AG04449 (cell line): ENCODE results near the gene ATP12A.

Experiments used
- CTCF ChIA-PET: fragments of 350-600 bp; formaldehyde crosslinking; extraction: SDS; loops from one replicate; lab custom pipeline; 2021; ENCODE audit warnings: antibody characterized with exemption; lab: Yijun Ruan, JAX
- POLR2A ChIA-PET: fragments of 400-600, 350-600 bp; formaldehyde crosslinking; extraction: SDS; loops from one replicate; lab custom pipeline; 2020; ENCODE audit warnings: antibody characterized with exemption, inconsistent platforms; lab: Yijun Ruan, JAX
- DNase-seq: peaks from one replicate; pipeline ENCODE4 v3.0.0-alpha.2; 2010; ENCODE audit warnings: low read depth, low spot score
- H3K4me3 ChIP-seq: 2 replicates; pipeline ENCODE4 v1.5.1; 2011; ENCODE audit warnings: low read depth, mild to moderate bottlenecking, control low read depth, low read length
- TF ChIP-seq, protein P1 (sequence below): IDR thresholded peaks from one replicate; pipeline ENCODE4 v1.5.1; 2011; ENCODE audit warnings: mild to moderate bottlenecking, moderate library complexity, low read length, control low read depth, inconsistent platforms; ENCODE audit not compliant: insufficient read depth; ENCODE audit errors: missing control alignments

The ATP12A gene

DNA sequence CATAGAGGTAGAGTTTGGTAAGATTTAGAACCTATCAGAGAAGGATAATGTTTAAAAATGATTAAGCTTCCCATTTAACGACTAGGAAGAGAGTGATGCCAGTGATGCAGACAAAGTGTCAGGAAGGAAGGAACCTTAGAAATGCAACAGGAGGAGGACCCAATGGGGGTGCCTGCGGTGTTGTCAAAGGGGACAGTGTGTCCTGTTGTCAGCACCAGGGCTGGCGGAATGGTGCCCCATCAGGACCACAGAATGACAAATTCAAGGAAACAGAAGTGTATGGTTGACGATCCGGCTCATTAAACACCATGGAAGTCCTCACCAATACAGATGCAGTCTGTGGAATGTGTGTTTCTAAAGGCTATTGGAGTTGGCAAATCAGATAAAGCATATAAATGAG is 19.3 kb downstream of the ATP12A start:
- POLR2A ChIA-PET, result no interaction called here

DNA sequence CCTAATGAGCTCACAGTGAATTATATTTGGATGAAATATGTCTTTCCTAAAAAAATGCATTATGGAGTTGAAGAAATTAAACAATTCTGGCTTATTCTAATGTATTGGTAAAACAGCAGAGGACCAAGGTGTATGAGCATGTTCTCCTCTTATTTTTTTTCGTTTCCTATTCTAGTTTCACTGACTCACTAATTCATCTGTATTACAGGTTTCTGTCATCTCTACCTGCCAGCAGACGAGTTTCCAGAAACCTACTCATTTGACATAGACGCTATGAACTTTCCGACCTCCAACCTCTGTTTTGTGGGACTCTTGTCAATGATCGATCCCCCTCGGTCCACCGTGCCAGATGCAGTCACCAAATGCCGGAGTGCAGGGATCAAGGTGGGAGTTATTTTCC is 20.3 kb downstream of the ATP12A start:
- ChIA-PET POLR2A (no interaction called here), CTCF (no interaction called here)

More for the DNA sequence above, 19.3 kb downstream of the ATP12A start:
- no peak overlapping the region for H3K4me3 ChIP-seq
- CTCF ChIA-PET, result interaction anchor here (1.0 kb wide), 1 partner anchor 28 kb away, joined by 3 read pairs; no protein-coding TSS in a partner anchor
- DNase-seq, result no peak
- TF ChIP-seq, protein P1, sequence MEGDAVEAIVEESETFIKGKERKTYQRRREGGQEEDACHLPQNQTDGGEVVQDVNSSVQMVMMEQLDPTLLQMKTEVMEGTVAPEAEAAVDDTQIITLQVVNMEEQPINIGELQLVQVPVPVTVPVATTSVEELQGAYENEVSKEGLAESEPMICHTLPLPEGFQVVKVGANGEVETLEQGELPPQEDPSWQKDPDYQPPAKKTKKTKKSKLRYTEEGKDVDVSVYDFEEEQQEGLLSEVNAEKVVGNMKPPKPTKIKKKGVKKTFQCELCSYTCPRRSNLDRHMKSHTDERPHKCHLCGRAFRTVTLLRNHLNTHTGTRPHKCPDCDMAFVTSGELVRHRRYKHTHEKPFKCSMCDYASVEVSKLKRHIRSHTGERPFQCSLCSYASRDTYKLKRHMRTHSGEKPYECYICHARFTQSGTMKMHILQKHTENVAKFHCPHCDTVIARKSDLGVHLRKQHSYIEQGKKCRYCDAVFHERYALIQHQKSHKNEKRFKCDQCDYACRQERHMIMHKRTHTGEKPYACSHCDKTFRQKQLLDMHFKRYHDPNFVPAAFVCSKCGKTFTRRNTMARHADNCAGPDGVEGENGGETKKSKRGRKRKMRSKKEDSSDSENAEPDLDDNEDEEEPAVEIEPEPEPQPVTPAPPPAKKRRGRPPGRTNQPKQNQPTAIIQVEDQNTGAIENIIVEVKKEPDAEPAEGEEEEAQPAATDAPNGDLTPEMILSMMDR, result no peak

DNA sequence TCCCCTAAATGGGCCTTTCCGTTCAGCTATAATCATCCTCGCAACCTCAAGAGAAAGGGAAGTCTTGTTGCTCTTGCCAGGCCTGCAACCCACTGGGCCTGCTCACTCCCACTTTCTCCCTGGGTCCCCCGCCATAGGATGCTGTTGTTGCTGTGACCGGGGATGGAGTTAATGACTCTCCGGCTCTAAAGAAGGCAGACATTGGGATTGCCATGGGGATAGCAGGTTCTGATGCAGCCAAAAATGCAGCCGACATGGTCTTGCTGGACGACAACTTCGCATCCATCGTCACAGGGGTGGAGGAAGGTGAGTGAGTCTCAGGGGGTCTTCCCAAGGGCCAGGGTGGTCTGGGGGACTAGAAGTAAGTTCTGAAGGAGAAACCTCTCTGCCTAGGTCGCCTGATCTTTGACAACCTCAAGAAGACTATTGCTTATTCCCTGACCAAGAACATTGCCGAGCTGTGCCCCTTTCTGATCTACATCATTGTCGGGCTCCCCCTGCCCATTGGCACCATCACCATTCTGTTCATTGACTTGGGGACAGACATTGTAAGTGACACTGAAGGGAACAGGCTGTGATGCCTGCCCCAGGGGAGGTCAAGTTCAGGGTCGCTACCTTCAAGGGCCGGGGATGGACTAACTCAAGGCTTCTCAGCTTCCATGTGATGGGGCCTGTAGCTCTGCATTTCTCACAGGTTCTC is 26.8 kb downstream of the ATP12A start:
- POLR2A ChIA-PET, result no interaction called here
- TF ChIP-seq, protein P1, result no peak
- CTCF ChIA-PET, result interaction anchor here (0.8 to 1.2 kb wide), 2 partner anchors 13 to 101 kb away, joined by 3 to 4 read pairs; no protein-coding TSS in a partner anchor
- H3K4me3 ChIP-seq, result no peak overlapping the region
- DNase-seq, result no peak

More for the DNA sequence above, 20.3 kb downstream of the ATP12A start:
- no peak for DNase-seq
- TF ChIP-seq, protein P1, result no peak
- H3K4me3 ChIP-seq, result no peak overlapping the region

DNA sequence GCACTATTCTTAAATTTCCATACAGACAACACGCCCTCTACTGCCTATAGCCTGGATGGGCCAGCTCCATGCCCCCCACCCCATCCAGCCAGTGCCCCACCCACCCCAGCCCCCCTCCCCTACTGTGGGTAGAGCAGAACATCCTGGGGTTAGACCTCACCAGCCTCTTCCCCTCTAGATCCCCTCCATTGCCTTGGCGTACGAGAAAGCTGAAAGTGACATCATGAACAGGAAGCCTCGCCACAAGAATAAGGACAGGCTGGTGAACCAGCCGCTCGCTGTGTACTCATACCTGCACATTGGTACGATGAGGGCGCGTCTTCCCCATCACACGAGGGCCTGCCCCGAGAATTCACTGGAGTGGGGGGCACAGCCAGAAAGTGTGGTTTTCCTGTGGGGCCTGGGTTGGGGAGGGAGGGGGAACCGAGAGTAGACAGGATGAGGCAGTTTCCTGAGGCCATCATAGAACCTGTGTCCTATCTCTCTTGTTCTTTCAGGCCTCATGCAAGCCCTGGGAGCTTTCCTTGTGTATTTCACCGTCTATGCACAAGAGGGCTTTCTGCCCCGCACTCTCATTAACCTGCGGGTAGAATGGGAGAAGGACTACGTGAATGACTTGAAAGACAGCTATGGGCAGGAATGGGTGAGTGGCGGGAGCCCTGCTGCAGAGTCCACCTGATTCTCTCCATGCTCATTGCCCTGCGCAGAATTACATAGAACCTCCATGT is 29.1 kb downstream of the ATP12A start:
- no peak for DNase-seq
- ChIA-PET POLR2A (no interaction called here), CTCF (no interaction called here)
- H3K4me3 ChIP-seq, result no peak overlapping the region
- TF ChIP-seq, protein P1, result no peak

DNA sequence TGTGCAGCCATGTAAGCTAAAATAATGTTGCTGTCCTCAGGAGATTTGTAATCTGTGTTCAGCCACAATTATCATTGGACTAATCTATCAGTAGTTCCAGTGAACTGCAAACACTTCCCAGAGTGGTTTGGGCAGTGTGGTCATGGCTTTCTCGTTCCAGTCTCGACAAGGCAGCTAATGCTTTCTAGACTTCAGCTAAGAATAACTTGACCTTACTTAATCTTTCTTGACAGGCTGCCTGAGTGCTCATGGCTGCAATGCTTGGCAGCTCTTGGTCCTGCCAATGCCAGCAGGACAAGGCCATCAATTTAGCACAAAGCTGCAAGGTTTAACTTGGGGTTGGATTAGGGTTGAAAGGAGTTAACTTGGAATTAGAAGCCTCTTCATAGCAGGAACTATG is 32.8 kb downstream of the ATP12A start:
- ChIA-PET CTCF (interaction anchor here (1.1 to 3.2 kb wide), 3 partner anchors 10 to 30 kb away, joined by 3 to 15 read pairs (median 4); no protein-coding TSS in a partner anchor), POLR2A (no interaction called here)
- no peak for DNase-seq
- H3K4me3 ChIP-seq, result no peak overlapping the region
- TF ChIP-seq, protein P1, result no peak

DNA sequence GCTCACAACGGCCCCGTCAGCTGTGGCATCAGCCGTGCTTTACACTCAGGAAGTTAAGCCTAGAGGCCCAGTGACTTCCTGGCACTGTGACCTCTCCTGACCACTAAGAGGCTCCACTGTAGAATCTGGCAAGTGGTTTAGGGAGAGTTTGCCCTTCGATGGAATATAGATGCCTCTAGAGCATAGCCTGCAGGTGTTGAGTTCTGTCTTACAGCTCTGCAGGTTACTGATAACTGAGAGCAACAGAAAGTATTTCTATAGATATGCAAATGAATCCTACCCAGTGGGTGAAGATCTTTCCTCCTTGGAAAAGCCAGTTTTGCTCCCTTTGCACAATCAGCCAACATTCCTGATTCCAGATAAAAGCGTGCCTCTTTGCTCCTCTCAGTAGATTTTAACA is 35.8 kb downstream of the ATP12A start:
- TF ChIP-seq, protein P1, result no peak
- ChIA-PET CTCF (no interaction called here), POLR2A (no interaction called here)
- no peak overlapping the region for H3K4me3 ChIP-seq
- DNase-seq, result no peak
